Liver (tissue), 3 donors: ENCODE results near the gene FANCL.

Experiments used
- ATF3 ChIP-seq: IDR thresholded peaks from 2 replicates; pipeline ENCODE4 v1.6.1; 2016; ENCODE audit warnings: antibody characterized with exemption
- CTCF ChIP-seq: fragments of 150-350 bp; IDR thresholded peaks from 2 replicates; pipeline ENCODE4 v1.5.1; 2017; ENCODE audit warnings: improper control_type of control experiment, low read depth, low read length; ENCODE audit not compliant: missing input control
- GABPA ChIP-seq, 2 donors: IDR thresholded peaks in 1 of 2; conservative IDR thresholded peaks in 1 of 2; 2 replicates each; pipeline ENCODE4 v1.6.1; 2016; ENCODE audit warnings: antibody characterized with exemption in 2 of 2, mild to moderate bottlenecking in 1 of 2, moderate library complexity in 1 of 2
- JUND ChIP-seq, 2 donors: IDR thresholded peaks; 2 replicates each; pipeline ENCODE4 v1.6.1; 2016; ENCODE audit warnings: antibody characterized with exemption in 2 of 2
- RAD21 ChIP-seq, 2 donors: IDR thresholded peaks; 2 replicates each; pipeline ENCODE4 v1.6.1; 2016; ENCODE audit warnings: antibody characterized with exemption in 2 of 2, mild to moderate bottlenecking in 2 of 2
- SP1 ChIP-seq: IDR thresholded peaks from 2 replicates; pipeline ENCODE4 v1.6.1; 2018; ENCODE audit warnings: antibody characterized with exemption, mild to moderate bottlenecking
- TF ChIP-seq, protein P1 (sequence below): IDR thresholded peaks from 2 replicates; pipeline ENCODE4 v1.6.1; 2016; ENCODE audit warnings: antibody characterized with exemption
- donor health status: healthy.
- donor health status: healthy.

GRCh38 chr2:58155160-58155778 is 85.9 kb downstream of the FANCL start:
- no peak for TF ChIP-seq CTCF
- TF ChIP-seq ATF3: no peak
- TF ChIP-seq RAD21 (IDR thresholded peaks at IDR 0.05): no peak
- no peak for TF ChIP-seq SP1
- TF ChIP-seq, protein P1, sequence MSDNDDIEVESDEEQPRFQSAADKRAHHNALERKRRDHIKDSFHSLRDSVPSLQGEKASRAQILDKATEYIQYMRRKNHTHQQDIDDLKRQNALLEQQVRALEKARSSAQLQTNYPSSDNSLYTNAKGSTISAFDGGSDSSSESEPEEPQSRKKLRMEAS: no peak
- TF ChIP-seq JUND (IDR thresholded peaks at IDR 0.05): no peak
- TF ChIP-seq GABPA (IDR thresholded peaks at IDR 0.05 in 1 of 2, conservative IDR thresholded peaks at IDR 0.05 in 1 of 2): no peak
